SHP77 (cell line): ENCODE results near the gene FSTL4.
A peak's percentile ranks its signal among the peaks of the same experiment; 100 is the strongest.

Experiments used
- DNase-seq, 2 experiments: peaks; one replicate each; lab custom pipeline; 2025; lab: John Stamatoyannopoulos, UW

FSTL4 gene

GRCh38 chr5:133514456-133514855 is 97.9 kb downstream of the FSTL4 start:
- no peak for DNase-seq

GRCh38 chr5:133512896-133513295 is 99.4 kb downstream of the FSTL4 start:
- no peak for DNase-seq

- no peak for DNase-seq
Measured at GRCh38 chr5:133511653-133512235, 100.6 kb downstream of the FSTL4 start.

DNA sequence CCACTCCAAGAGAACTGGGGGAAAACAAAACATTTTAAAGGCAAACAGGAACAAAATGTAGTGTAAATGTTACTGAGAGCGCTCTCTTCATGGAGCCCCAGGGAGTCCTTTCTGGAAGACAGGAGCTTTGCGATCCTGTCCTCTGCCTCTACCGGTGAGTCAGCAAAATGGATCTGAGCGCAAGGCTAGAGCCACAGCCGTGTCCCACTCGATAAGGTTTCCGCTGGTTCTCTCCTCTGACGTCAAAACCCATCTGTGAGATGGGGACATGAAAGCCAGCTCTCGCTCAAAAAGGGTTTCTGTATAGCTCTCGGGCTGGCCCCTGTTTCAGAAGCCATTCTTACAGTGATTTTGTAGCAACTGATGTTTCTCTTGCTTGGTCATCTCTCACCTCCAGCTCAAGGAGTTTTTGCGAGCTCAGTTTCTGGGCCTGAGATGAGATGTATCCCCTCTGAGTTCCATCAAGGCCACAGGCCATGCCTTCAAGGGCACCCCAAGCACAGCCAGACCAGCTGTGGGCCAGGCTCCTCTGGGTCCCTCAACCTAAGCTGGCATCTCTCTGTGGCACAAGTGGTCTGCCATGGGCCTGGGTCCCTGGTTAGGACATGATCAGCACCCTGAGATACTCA is 101.6 kb downstream of the FSTL4 start:
- DNase-seq, result peak in 1 of 2 experiments; percentile 10

DNA sequence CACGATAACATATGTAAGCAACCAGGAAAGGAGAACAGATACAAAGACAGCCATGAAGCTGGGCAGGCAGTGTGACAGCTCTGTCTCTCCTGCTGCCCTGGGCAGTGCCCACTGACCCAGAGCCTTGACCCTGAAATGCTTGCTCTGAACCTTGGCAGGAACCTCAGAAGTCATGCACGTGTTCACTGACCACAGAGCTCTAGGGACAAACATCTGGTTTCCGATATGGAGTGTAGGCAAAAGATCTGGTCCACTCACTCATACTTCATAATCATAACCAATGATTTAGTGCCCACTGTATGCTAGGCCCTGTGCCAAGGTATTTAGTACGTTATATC is 102.6 kb downstream of the FSTL4 start:
- DNase-seq, result no peak

DNA sequence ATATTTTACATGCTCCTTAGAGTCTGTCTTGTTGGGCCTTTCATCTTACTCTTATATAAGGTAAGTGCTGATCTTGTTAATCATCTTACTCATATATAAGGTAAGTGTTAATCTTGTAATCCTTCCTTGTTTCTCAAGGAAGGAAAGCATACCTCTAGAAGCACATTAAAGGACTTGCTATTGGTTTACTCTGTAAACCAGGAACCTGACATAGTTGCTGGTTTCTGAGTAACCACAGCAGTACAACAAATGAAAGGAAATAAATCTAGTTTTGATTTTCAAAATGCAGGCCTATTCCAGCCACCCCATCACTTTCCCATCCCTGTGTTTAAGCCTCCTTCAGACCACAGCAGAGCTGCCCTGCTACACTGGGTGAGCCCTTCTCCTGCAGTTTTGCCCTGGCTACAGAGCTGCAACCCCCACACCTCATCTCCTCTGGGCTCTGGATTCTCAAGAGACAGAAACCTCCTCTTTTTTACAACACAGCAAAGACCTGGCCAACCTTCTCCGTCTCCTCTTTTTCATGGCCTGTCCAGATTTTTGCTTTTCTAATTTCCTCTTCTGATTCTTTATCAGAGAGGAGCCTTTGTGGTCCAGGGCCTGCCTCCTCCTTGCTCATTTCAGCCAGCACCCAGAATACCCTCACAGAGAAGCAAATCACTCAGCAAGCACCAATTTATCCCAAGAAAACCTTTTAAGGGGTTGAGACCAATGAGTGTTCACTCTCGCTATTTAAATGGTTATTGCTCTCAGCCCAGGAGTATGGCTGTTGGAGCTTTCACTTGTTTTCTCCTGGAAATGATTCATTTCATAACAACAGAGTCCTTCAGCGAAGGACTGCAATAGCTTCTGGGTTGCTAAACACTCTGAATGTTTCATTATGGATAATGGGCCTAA is 103.2 kb downstream of the FSTL4 start:
- no peak for DNase-seq

DNA sequence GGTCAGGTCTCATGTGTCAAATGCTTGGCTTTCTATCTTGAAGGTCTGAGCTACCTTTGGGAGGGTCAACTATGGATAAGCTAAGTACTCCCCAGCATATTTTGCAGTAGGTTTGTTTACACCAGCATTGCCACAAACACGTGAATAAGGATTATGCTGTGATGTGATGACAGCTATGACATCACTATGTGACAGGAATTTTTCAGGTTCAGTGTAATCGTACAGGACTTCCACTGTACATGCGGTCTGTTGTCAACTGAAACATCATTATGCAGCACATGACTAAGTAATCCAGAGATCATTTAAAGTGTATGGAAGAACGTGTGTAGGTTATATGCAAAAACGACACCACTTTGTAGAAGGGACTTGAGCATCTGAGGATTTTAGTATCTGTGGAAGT is 104.0 kb downstream of the FSTL4 start:
- no peak for DNase-seq

DNA sequence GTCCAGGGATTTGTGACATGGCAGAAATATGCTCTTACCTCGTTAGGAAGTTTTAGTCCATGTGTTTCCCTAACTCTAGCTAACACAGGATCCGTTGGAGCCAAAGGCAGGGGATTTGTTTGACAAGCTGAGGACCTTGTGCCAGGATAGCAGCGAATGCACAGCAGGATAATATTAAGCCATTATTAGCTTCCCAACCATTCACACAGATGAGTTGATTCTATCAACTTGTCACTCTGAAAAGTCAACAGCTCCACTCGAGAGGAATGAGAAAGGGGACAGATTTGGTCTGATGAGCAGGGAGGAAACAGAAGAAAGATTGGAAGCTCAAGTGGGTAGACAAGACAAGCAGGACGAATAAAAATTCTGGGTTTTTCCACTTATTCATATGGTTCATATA is 106.2 kb downstream of the FSTL4 start:
- no peak for DNase-seq

- DNase-seq, result no peak
Measured at GRCh38 chr5:133503511-133503910, 108.8 kb downstream of the FSTL4 start.

DNA sequence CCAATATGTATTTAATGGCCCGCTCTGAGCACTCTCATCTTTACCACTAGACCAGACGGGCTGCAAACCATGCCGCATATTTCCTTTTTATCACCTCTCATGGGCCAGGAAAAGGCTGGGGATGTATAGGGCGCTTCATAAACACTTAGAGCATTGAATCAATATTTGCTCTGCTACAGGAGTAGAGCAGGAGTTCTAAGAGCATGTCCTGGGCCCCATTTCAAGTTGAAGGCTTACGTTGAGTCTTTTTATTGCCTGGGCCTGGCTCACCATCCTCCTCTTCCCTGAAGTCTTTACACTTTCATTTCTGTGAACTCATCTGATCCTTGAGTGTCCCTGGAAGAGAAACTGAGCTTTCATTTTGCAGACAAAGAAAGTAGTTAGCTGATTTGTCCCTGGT is 112.4 kb downstream of the FSTL4 start:
- peak; percentile 21 to 39 for DNase-seq

DNA sequence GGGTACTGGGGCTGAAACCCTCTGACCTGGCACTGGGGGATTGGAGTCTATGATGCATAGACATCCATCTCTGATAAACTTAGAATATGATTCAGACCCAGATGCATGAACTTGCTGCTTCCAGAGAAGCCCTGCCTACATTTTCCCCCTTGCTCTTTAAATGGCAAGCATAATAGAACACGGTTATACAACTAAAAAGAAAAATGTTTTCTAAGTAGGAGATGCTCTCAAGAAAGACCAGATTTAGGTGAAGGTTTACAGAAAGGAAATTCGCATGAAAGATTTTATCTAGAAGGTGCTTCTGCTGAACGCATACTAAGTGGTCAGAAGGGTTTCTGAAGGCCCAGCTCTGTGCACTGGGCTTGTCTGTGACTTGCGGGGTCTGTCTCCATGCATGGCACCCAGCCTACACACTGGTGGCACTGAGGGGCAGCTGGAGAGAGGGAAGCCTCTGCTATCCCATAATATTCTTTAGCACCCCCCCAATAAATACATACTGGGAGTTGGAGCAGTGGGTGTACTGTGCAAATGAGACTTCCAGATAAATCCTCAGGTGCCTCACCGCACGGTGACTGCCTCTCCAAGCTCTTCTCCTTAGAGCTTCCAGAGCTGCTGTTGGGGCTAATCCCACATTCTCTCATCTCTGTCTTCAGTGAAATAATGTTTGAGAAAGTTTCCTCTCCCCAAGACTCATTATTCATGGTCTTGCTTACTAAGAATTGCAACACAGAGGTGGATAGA is 114.6 kb downstream of the FSTL4 start:
- DNase-seq, result no peak

GRCh38 chr5:133496631-133497030 is 115.7 kb downstream of the FSTL4 start:
- no peak for DNase-seq

DNA sequence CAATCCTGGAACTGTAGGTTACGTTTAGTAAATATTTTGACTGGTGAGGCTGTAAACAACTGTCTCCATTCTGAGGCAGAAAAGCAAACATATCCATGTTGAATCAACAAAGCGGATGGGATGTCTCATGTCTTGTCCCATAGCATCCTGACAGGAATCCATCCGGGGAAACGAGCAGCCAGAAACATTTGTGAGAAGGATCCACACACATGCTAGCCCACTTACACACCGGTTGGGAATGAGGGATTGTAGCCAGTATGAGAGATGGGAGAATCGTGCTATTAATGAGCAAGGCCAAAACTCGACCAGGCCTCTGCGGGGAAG is 117.5 kb downstream of the FSTL4 start:
- DNase-seq, result no peak

GRCh38 chr5:133494232-133494922 is 118.0 kb downstream of the FSTL4 start:
- DNase-seq, result no peak

DNA sequence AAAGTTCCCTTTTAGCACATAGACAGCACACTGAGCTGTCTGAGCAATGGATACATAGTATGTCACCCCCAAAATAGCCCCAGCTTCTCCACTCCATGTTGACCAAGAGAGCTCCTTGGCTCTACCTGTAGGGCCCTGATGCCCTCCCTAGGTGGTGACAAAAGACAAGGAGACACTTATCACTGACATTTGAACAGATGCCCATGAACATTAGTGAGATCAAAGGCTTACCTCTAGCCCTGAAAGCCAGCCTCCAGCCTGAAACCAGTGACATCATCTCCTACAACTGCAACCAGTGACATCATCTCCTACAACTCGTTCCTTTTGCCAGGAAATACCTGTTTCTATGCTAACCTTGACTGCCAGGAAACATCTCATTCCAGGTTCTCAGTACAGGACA is 122.7 kb downstream of the FSTL4 start:
- DNase-seq, result peak; percentile 18 to 43

DNA sequence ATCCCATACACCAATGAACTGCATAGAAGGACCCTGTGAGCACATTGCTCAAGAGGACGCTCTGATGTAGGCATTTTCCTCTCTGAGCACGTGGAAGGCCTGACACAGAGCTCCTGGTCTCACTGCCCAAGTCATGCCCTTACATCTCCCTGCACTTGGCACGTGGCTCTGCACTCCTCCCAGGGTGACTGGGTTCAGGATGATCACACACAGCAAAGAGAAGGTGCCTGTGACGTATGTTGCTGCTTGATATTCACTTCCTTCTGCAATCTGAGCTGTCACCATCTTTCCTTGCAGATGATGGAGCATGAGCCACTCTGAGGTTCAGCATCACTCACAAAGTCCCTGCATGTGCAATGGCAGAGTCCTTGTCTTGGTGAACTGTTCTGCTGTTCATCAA is 125.2 kb downstream of the FSTL4 start:
- no peak for DNase-seq

- DNase-seq, result no peak
Measured at GRCh38 chr5:133485468-133485867, 126.9 kb downstream of the FSTL4 start.

DNA sequence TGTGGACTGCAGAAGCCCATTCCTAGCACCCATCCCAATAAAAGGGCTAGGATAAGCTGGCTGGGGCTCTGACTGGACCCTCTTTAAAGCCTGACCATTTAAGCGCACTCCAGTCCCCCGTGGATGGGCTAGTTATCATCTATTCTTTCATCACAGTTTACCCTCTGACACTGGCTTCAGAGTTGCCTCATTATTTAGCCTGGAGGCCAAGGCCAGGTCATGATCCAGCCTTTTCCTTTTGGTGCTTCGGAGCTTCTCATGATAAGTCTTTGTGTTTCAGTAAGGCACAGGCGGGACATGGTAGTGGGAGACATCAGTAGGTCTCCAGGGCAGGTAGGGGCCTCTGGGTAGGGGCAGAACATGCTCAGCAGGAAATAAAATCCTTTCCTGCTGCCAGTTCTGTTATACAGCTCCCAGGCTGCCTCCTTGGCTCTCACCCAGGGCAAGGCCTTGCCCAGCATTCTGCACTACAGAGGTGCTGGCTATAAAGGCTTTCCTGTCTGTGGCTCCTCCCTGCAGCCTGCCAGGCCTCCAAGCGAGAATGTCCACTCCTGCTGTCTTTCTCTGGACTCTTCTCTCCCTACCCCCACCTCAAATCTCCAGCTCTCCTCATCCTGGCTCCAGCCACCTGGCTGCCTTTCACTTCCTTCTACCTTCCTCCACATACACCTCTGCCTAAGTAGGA is 128.8 kb downstream of the FSTL4 start:
- no peak for DNase-seq

DNA sequence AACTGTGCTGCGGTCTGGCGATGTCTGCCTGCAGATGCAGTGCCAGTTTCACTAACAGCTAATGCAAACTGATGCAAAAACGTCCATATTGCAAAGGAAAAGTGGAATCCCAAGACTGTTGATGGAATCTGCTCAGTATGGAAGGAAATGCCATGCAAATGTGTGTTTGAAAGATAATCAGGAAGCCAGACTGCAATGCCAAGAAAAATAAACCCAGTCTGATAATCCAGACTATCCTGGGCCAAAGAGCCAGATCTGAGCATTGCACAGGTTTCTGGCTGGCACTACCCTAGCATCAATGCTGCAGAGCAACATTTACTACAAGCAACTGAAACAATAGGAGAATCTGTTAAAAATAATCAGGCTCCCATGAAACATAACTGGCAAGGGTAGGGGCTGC is 130.3 kb downstream of the FSTL4 start:
- no peak for DNase-seq

DNA sequence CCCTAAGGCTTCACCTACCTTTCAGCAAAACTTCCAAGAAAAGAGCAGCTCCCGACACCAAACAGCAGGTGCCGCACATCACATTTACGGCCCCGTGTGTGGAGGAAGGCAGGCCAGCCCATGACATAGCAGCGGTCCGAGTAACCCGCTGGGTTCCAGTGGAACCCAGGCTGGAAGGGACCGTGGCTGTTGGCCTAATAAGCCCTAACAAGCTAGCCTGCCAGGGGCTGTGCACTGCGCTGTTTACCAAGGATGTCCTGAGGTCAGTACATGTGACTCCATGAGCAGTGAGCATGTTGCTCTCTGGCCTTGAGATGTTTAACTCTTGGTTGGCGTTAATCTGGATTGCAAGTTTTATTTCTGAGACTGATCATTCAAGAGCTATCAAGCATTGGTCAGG is 131.5 kb downstream of the FSTL4 start:
- no peak for DNase-seq

DNA sequence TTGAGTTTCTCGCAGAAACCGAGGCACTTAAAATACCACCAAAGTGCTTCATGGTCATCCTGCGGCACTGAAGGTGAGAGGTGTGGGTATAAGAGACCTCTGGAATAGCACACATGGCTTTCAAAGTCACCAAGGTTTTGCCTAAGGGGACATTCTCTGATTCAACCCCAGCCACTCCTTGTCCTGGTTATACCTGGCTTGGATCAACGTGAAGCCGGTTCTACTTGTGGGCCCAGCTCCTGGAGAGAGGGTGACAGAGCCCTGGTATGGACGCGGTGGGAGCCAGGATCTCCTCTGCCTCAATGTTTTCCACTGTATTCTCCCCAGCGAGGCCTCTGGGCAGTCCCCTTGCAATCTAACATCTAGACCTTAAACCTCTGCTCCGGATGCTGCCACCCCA is 132.0 kb downstream of the FSTL4 start:
- DNase-seq, result no peak
